Hematopoietic multipotent progenitor cell treated with erythropoietin and hydrocortisone succinate and interleukin-3 and kit ligand, for 4 days (in vitro differentiated cells): ENCODE measurements around the gene TICAM2.

Source experiments
- DNase-seq: peaks from one replicate; pipeline ENCODE4 v3.0.0-alpha.2; 2015

The TICAM2 gene

GRCh38 chr5:115530426-115530825 is 71.9 kb downstream of the TICAM2 start:
- no peak for DNase-seq
